H1 (cell line): Measurements from ENCODE around the gene MAP2K5. TPM values are rescaled to one million over a fixed set of nuclear protein-coding genes. Genes with fewer than 3 reads are reported as not detected.

ENCODE experiments used
- CTCF ChIA-PET: fragments of 300-600 bp; sonication (Branson Sonifier 250); formaldehyde crosslinking; loops from one replicate; lab custom pipeline; 2021; ENCODE audit not compliant: partially characterized antibody; lab: Charles Lee
- POLR2A ChIA-PET: fragments of 300-600 bp; sonication (Branson Sonifier 250); formaldehyde crosslinking; loops from one replicate; lab custom pipeline; 2021; ENCODE audit warnings: inconsistent platforms; ENCODE audit not compliant: partially characterized antibody; lab: Charles Lee
- DNase-seq, 2 experiments: peaks; one replicate each; pipeline versions ENCODE4 v3.0.0 to v3.0.0-alpha.2; 2010 to 2022; ENCODE audit warnings: low spot score in 2 of 2, low read depth in 1 of 2, mixed read lengths in 1 of 2
- FAIRE-seq: peaks from 2 replicates; lab custom pipeline; 2011; peaks lifted over from hg19 to GRCh38; lab: Jason Lieb, UNC
- H2AFZ ChIP-seq: 2 replicates; pipeline ENCODE4 v1.8.1; 2012; ENCODE audit warnings: low read length, inconsistent platforms
- H2AK5ac ChIP-seq: 2 replicates; pipeline ENCODE4 v1.6.1; 2013; ENCODE audit warnings: low read depth, low read length
- H2BK120ac ChIP-seq: replicated peaks from 2 replicates; pipeline ENCODE3; 2013; ENCODE audit warnings: low read depth, low read length, inconsistent platforms
- H2BK12ac ChIP-seq: 2 replicates; pipeline ENCODE4 v1.6.1; 2013; ENCODE audit warnings: low read depth, low read length
- H2BK15ac ChIP-seq: 2 replicates; pipeline ENCODE4 v1.6.1; 2013; ENCODE audit warnings: low read length
- H2BK20ac ChIP-seq: 2 replicates; pipeline ENCODE4 v1.6.1; 2013; ENCODE audit warnings: low read length
- H2BK5ac ChIP-seq: 2 replicates; pipeline ENCODE4 v1.6.1; 2013; ENCODE audit warnings: low read depth, low read length
- H3K14ac ChIP-seq: 2 replicates; pipeline ENCODE4 v1.6.1; 2013; ENCODE audit warnings: inconsistent platforms; ENCODE audit not compliant: insufficient read length
- H3K18ac ChIP-seq: 2 replicates; pipeline ENCODE4 v1.6.1; 2013; ENCODE audit warnings: low read length; ENCODE audit errors: extremely low read depth
- H3K23ac ChIP-seq: 2 replicates; pipeline ENCODE4 v1.6.1; 2013; ENCODE audit warnings: inconsistent platforms; ENCODE audit not compliant: insufficient read length
- H3K23me2 ChIP-seq: 2 replicates; pipeline ENCODE4 v1.6.1; 2013; ENCODE audit warnings: low read depth, low read length
- H3K27ac ChIP-seq: 2 replicates; pipeline ENCODE4 v1.6.1; 2011; ENCODE audit warnings: low read depth, low read length, inconsistent platforms
- H3K27me3 ChIP-seq, 4 experiments: replicated peaks in 1 of 4; 1 replicate in 1 of 4; 2 replicates in 3 of 4; pipeline versions ENCODE4 v1.6.1 to v1.8.1; 2011 to 2013; ENCODE audit warnings: low read length in 3 of 4, mild to moderate bottlenecking in 3 of 4, inconsistent platforms in 2 of 4, mixed read lengths in 2 of 4, moderate library complexity in 1 of 4; ENCODE audit not compliant: control insufficient read depth in 3 of 4, insufficient read depth in 3 of 4; ENCODE audit errors: extremely low read depth in 1 of 4
- H3K36me3 ChIP-seq, 4 experiments: 2 replicates each; pipeline versions ENCODE4 v1.6.1 to v1.8.1; 2011 to 2013; ENCODE audit warnings: mild to moderate bottlenecking in 4 of 4, low read length in 3 of 4, moderate library complexity in 2 of 4, control low read depth in 1 of 4, inconsistent platforms in 1 of 4; ENCODE audit not compliant: insufficient read depth in 4 of 4, control insufficient read depth in 2 of 4
- H3K4ac ChIP-seq: replicated peaks from 2 replicates; pipeline ENCODE3; 2013; ENCODE audit warnings: low read length, low read depth, mixed read lengths, inconsistent platforms; ENCODE audit not compliant: insufficient read length
- H3K4me1 ChIP-seq, 4 experiments: replicated peaks in 1 of 4; 1 replicate in 1 of 4; 2 replicates in 3 of 4; pipeline versions ENCODE4 v1.6.1 to v1.8.1; 2011 to 2013; ENCODE audit warnings: low read length in 3 of 4, inconsistent platforms in 2 of 4, mixed read lengths in 1 of 4; ENCODE audit not compliant: insufficient read depth in 4 of 4, control insufficient read depth in 3 of 4
- H3K4me2 ChIP-seq, 2 experiments: 2 replicates each; pipeline versions ENCODE4 v1.6.1 to v1.8.1; 2011 to 2013; ENCODE audit warnings: low read depth in 2 of 2, low read length in 2 of 2, control low read depth in 1 of 2, inconsistent platforms in 1 of 2, mild to moderate bottlenecking in 1 of 2; ENCODE audit not compliant: insufficient read depth in 1 of 2
- H3K4me3 ChIP-seq, 4 experiments: fragments of 200-600, 300-600 bp in 1 of 4; sonication (generic), shearing (Covaris generic), sonication (Bioruptor Twin) in 1 of 4; 2 replicates each; pipeline versions ENCODE4 v1.5.1 to v1.8.1; 2011 to 2016; ENCODE audit warnings: low read length in 4 of 4, low read depth in 3 of 4, control low read depth in 2 of 4, inconsistent platforms in 2 of 4, mild to moderate bottlenecking in 2 of 4, mixed read lengths in 1 of 4, moderate library complexity in 1 of 4; ENCODE audit not compliant: insufficient read depth in 2 of 4; ENCODE audit errors: extremely low read depth in 1 of 4
- H3K56ac ChIP-seq: replicated peaks from 2 replicates; pipeline ENCODE3; 2013; ENCODE audit warnings: low read depth, mild to moderate bottlenecking, mixed read lengths, low read length, inconsistent platforms; ENCODE audit not compliant: insufficient read length
- H3K79me1 ChIP-seq: 2 replicates; pipeline ENCODE4 v1.6.1; 2013; ENCODE audit warnings: low read depth, low read length, control low read depth
- H3K79me2 ChIP-seq, 2 experiments: 2 replicates each; pipeline versions ENCODE4 v1.6.1 to v1.8.1; 2012 to 2013; ENCODE audit warnings: low read length in 2 of 2, mild to moderate bottlenecking in 2 of 2, inconsistent platforms in 1 of 2; ENCODE audit not compliant: insufficient read depth in 2 of 2, control insufficient read depth in 1 of 2
- H3K9ac ChIP-seq, 4 experiments: replicated peaks in 1 of 4; 1 replicate in 1 of 4; 2 replicates in 3 of 4; pipeline versions ENCODE4 v1.6.1 to v1.8.1; 2011 to 2013; ENCODE audit warnings: low read depth in 3 of 4, low read length in 3 of 4, control low read depth in 2 of 4, mild to moderate bottlenecking in 2 of 4, moderate library complexity in 2 of 4, inconsistent platforms in 1 of 4; ENCODE audit errors: extremely low read depth in 1 of 4
- H3K9me3 ChIP-seq, 2 experiments: 2 replicates each; pipeline versions ENCODE4 v1.6.1 to v1.8.1; 2012 to 2013; ENCODE audit warnings: mild to moderate bottlenecking in 2 of 2, moderate library complexity in 2 of 2, control low read depth in 1 of 2, inconsistent platforms in 1 of 2, low read depth in 1 of 2, low read length in 1 of 2, mixed read lengths in 1 of 2; ENCODE audit not compliant: insufficient read depth in 2 of 2
- H4K20me1 ChIP-seq, 2 experiments: replicated peaks in 1 of 2; 2 replicates each; pipeline versions ENCODE3 to v1.8.1; 2011 to 2013; ENCODE audit warnings: inconsistent platforms in 2 of 2, low read length in 2 of 2, mild to moderate bottlenecking in 1 of 2; ENCODE audit not compliant: insufficient read depth in 2 of 2, control insufficient read depth in 1 of 2
- H4K5ac ChIP-seq: 2 replicates; pipeline ENCODE4 v1.6.1; 2013; ENCODE audit warnings: low read length, low read depth, mixed read lengths, inconsistent platforms; ENCODE audit not compliant: insufficient read length
- H4K8ac ChIP-seq: 2 replicates; pipeline ENCODE4 v1.8.0; 2013; ENCODE audit warnings: mild to moderate bottlenecking, moderate library complexity, low read length, inconsistent platforms; ENCODE audit not compliant: insufficient read depth; ENCODE audit errors: extremely low read depth
- H4K91ac ChIP-seq: replicated peaks from 2 replicates; pipeline ENCODE3; 2013; ENCODE audit warnings: low read length, mixed read lengths, inconsistent platforms; ENCODE audit not compliant: insufficient read length
- CBX8 ChIP-seq: fragments of 300-800, 300-1000 bp; sonication (generic); IDR thresholded peaks from 2 replicates; pipeline ENCODE4 v1.7.1; 2016; ENCODE audit warnings: low read depth, low read length, borderline replicate concordance
- CTBP2 ChIP-seq: IDR thresholded peaks from 2 replicates; pipeline ENCODE4 v1.7.0; 2011; ENCODE audit warnings: borderline replicate concordance, mild to moderate bottlenecking, moderate library complexity, mixed read lengths, low read length; ENCODE audit not compliant: insufficient read depth, insufficient read length
- EGR1 ChIP-seq: IDR thresholded peaks from 2 replicates; pipeline ENCODE4 v1.6.1; 2011; ENCODE audit warnings: low read depth, low read length, borderline replicate concordance
- HDAC6 ChIP-seq: IDR thresholded peaks from one replicate; pipeline ENCODE4 v1.7.1; 2012; ENCODE audit warnings: low read depth, mild to moderate bottlenecking, inconsistent platforms, low read length, moderate library complexity
- NRF1 ChIP-seq: IDR thresholded peaks from 2 replicates; pipeline ENCODE4 v1.6.1; 2011; ENCODE audit warnings: mild to moderate bottlenecking, low read depth, low read length, improper control_type of control experiment
- PHF8 ChIP-seq: fragments of 200-600 bp; sonication (generic); conservative IDR thresholded peaks from 2 replicates; pipeline ENCODE4 v1.7.1; 2012; ENCODE audit warnings: low read depth, mild to moderate bottlenecking, inconsistent platforms, low read length, moderate library complexity
- POLR2AphosphoS5 ChIP-seq: IDR thresholded peaks from 2 replicates; pipeline ENCODE4 v1.6.1; 2011; ENCODE audit warnings: low read depth, low read length
- RFX5 ChIP-seq: IDR thresholded peaks from 2 replicates; pipeline ENCODE4 v1.6.1; 2011; ENCODE audit warnings: low read depth, low read length, improper control_type of control experiment, borderline replicate concordance
- SIN3A ChIP-seq, 2 experiments: IDR thresholded peaks in 1 of 2; conservative IDR thresholded peaks in 1 of 2; 2 replicates each; pipeline ENCODE4 v1.6.1; 2011 to 2012; ENCODE audit warnings: low read length in 2 of 2, improper control_type of control experiment in 1 of 2, low read depth in 1 of 2, mild to moderate bottlenecking in 1 of 2
- WGBS, 2 experiments: shearing (Covaris generic) in 1 of 2; methylation state at CpG; one replicate each; pipeline versions ENCODE4 v1.1.6 to v1.1.7; 2013 to 2015; ENCODE audit warnings: low lambda C conversion rate in 2 of 2, mixed read lengths in 2 of 2, inconsistent platforms in 1 of 2, low coverage in 1 of 2, missing lambda C conversion rate in 1 of 2; ENCODE audit not compliant: insufficient replicate concordance in 2 of 2, insufficient coverage in 1 of 2, insufficient read length in 1 of 2; ENCODE audit errors: extremely low coverage in 1 of 2, missing lambda C conversion rate in 1 of 2; 5-methylcytosine and 5-hydroxymethylcytosine counted together
- polyA plus RNA-seq, 7 experiments: library from polyadenylated mRNA; depleted of rRNA in 3 of 7; stranded (reverse) in 5 of 7; unstranded in 2 of 7; fragments of >200 nt in 5 of 7; fragments of 200-250 nt in 2 of 7; gene quantifications; 1 replicate in 5 of 7; 2 replicates in 1 of 7; 4 replicates in 1 of 7; pipeline versions ENCODE4 v1.2.1 to v1.2.3, GENCODE V29; 2011 to 2013; ENCODE audit warnings: missing spikeins in 2 of 7, mixed read lengths in 2 of 7
- total RNA-seq: library from RNA; stranded (reverse); fragmentation: NEBNext Ultra II Directional; extraction: Animal tissue kit (Norgen Biotek cat#: 25700); gene quantifications from 2 replicates; pipeline ENCODE4 v1.2.1, GENCODE V29; 2021

MAP2K5 gene
- total and polyA plus RNA-seq, 2 of the 8 experiments (the other 6 are each of a cell fraction or from before 2014, with no cell fraction given), result 4.4 to 15.8 TPM

- TF ChIP-seq PHF8, result no peak
- TF ChIP-seq SIN3A (conservative IDR thresholded peaks at IDR 0.05 in 1 of 2, IDR thresholded peaks at IDR 0.05 in 1 of 2; ENCODE audit: low read depth in 1 of 2, low read length in 2 of 2), result no peak
- no peak for TF ChIP-seq RFX5
- TF ChIP-seq EGR1, result no peak
- TF ChIP-seq NRF1, result no peak
- no peak for TF ChIP-seq HDAC6
- TF ChIP-seq POLR2AphosphoS5, result no peak
- no peak for TF ChIP-seq CBX8
- TF ChIP-seq CTBP2, result no peak
- Histone ChIP-seq H2BK15ac (no peak overlapping the region), H2BK20ac (no peak overlapping the region), H2AFZ (no peak overlapping the region), H2BK120ac (no peak overlapping the region), H4K8ac (no peak overlapping the region), H3K4me1 (no peaks in the 10 kb centered on the region), H4K91ac (no peak overlapping the region), H3K79me1 (no peaks in the 10 kb centered on the region), H2BK5ac (no peak overlapping the region), H3K27ac (no peak overlapping the region), H4K20me1 (no peaks in the 10 kb centered on the region), H3K36me3 (peaks cover 2 to 8% (median 6%) of the 10 kb centered on the region in 4 experiments; a peak in 5 of 8 replicates), H3K23me2 (no peaks in the 10 kb centered on the region), H3K9me3 (no peaks in the 10 kb centered on the region), H3K4ac (no peak overlapping the region), H3K23ac (no peak overlapping the region), H3K4me3 (no peak overlapping the region), H3K14ac (no peak overlapping the region), H4K5ac (no peak overlapping the region), H2BK12ac (no peak overlapping the region), H3K18ac (no peak overlapping the region), H3K79me2 (no peaks in the 10 kb centered on the region), H3K27me3 (no peaks in the 10 kb centered on the region), H3K9ac (no peak overlapping the region), H3K56ac (no peak overlapping the region), H3K4me2 (no peak overlapping the region), H2AK5ac (no peak overlapping the region)
- DNase-seq (no peak), FAIRE-seq (no peak)
- 84% methylated on average over 3 of the region's 3 CpGs; no CpG with 5 or more reads in 1 of the 2 experiments for WGBS, 2 experiments
- ChIA-PET POLR2A (no interaction called here), CTCF (interaction anchor here (0.6 to 1.2 kb wide), 3 partner anchors 25 to 195 kb away, joined by 3 to 4 read pairs (median 3); no protein-coding TSS in a partner anchor)
Observed at GRCh38 chr15:67587754-67588153, 45.3 kb downstream of the MAP2K5 start.
